Endodermal cell (in vitro differentiated cells): Measurements from ENCODE around the gene BICD2. TPM values are rescaled to one million over a fixed set of nuclear protein-coding genes. Genes with fewer than 3 reads are reported as not detected.

ENCODE experiments used
- DNase-seq: peaks from one replicate; pipeline ENCODE4 v3.0.0-alpha.2; 2017
- H3K27ac ChIP-seq: 2 replicates; pipeline ENCODE4 v1.5.1; 2013; ENCODE audit warnings: mild to moderate bottlenecking, low read depth, low read length, moderate library complexity
- H3K27me3 ChIP-seq: 2 replicates; pipeline ENCODE4 v1.6.1; 2013; ENCODE audit warnings: mild to moderate bottlenecking, low read length, moderate library complexity; ENCODE audit not compliant: insufficient read depth, control insufficient read depth, poor library complexity, severe bottlenecking
- H3K36me3 ChIP-seq: 2 replicates; pipeline ENCODE4 v1.7.0; 2013; ENCODE audit warnings: mild to moderate bottlenecking, low read length, moderate library complexity; ENCODE audit not compliant: control insufficient read depth, insufficient read depth
- H3K4me1 ChIP-seq: one replicate; pipeline ENCODE4 v1.7.0; 2013; ENCODE audit warnings: low read length; ENCODE audit not compliant: control insufficient read depth, insufficient read depth
- H3K4me3 ChIP-seq: 2 replicates; pipeline ENCODE4 v1.5.1; 2013; ENCODE audit warnings: mild to moderate bottlenecking, low read length, moderate library complexity
- H3K9ac ChIP-seq: 2 replicates; pipeline ENCODE4 v1.6.1; 2013; ENCODE audit warnings: mild to moderate bottlenecking, low read length, moderate library complexity; ENCODE audit not compliant: poor library complexity, severe bottlenecking; ENCODE audit errors: extremely low read depth
- H3K9me3 ChIP-seq: 2 replicates; pipeline ENCODE4 v1.6.1; 2013; ENCODE audit warnings: mild to moderate bottlenecking, low read length, moderate library complexity; ENCODE audit not compliant: control insufficient read depth
- H3K27ac Mint-ChIP-seq: 2 replicates; pipeline ENCODE4 v1.8.0; 2020; ENCODE audit warnings: mixed read lengths
- H3K27me3 Mint-ChIP-seq: 2 replicates; pipeline ENCODE4 v1.8.0; 2021; ENCODE audit warnings: mild to moderate bottlenecking, mixed read lengths; ENCODE audit not compliant: insufficient read depth
- H3K36me3 Mint-ChIP-seq: 2 replicates; pipeline ENCODE4 v1.8.0; 2020; ENCODE audit warnings: low read depth, mixed read lengths
- H3K4me1 Mint-ChIP-seq: 2 replicates; pipeline ENCODE4 v1.8.0; 2020; ENCODE audit warnings: mixed read lengths
- H3K4me3 Mint-ChIP-seq: 2 replicates; pipeline ENCODE4 v1.8.0; 2020; ENCODE audit warnings: mild to moderate bottlenecking, moderate library complexity, mixed read lengths
- H3K9me3 Mint-ChIP-seq: 2 replicates; pipeline ENCODE4 v1.8.0; 2020; ENCODE audit warnings: mild to moderate bottlenecking, mixed read lengths
- CTCF ChIP-seq: fragments of 200-600 bp; sonication (generic); conservative IDR thresholded peaks from 2 replicates; pipeline ENCODE4 v1.5.0; 2021; ENCODE audit warnings: antibody characterized with exemption, mild to moderate bottlenecking
- WGBS, 2 experiments: methylation state at CpG; one replicate each; pipeline versions ENCODE4 v1.1.5 to v1.1.7; 2013; ENCODE audit warnings: missing lambda C conversion rate in 2 of 2, mixed read lengths in 1 of 2; ENCODE audit not compliant: insufficient coverage in 1 of 2, insufficient read length in 1 of 2; 5-methylcytosine and 5-hydroxymethylcytosine counted together
- total RNA-seq, 2 donors: library from RNA; stranded (reverse); fragmentation: NEBNext Ultra II Directional in 1 of 2; extraction: Animal tissue kit (Norgen Biotek cat#: 25700) in 1 of 2; gene quantifications; 2 replicates in 1 of 2; 3 replicates in 1 of 2; pipeline ENCODE4 v1.2.1, GENCODE V29; 2021

BICD2 gene
- total RNA-seq, 2 donors from 2014 or later = 20.7 to 20.9 TPM

GRCh38 chr9:92739346-92739970, 25.2 kb downstream of the BICD2 start:
- no peak overlapping the region for H3K9ac ChIP-seq
- H3K4me1 ChIP-seq = no peaks in the 10 kb centered on the region
- H3K27me3 ChIP-seq = no peaks in the 10 kb centered on the region
- H3K4me3 ChIP-seq = no peak overlapping the region
- Mint-ChIP-seq H3K27ac (no peak overlapping the region), H3K27me3 (no peaks in the 10 kb centered on the region), H3K9me3 (no peaks in the 10 kb centered on the region), H3K36me3 (no peaks in the 10 kb centered on the region), H3K4me3 (no peak overlapping the region), H3K4me1 (peaks cover 23% of the 10 kb centered on the region)
- no peak for TF ChIP-seq CTCF
- no peaks in the 10 kb centered on the region for H3K9me3 ChIP-seq
- WGBS, 2 experiments = 95 to 96% methylated on average over 8 to 11 of the region's 11 CpGs
- peak; percentile 37 for DNase-seq
- no peaks in the 10 kb centered on the region for H3K36me3 ChIP-seq
- no peak overlapping the region for H3K27ac ChIP-seq

- peaks cover 23% of the 10 kb centered on the region for H3K4me1 Mint-ChIP-seq
- no peaks in the 10 kb centered on the region for H3K36me3 Mint-ChIP-seq
- no peaks in the 10 kb centered on the region for H3K27me3 Mint-ChIP-seq
- no peaks in the 10 kb centered on the region for H3K4me1 ChIP-seq
- no peak for TF ChIP-seq CTCF
- H3K27ac Mint-ChIP-seq = no peak overlapping the region
- no peaks in the 10 kb centered on the region for H3K36me3 ChIP-seq
- no peak overlapping the region for H3K27ac ChIP-seq
- no peak overlapping the region for H3K9ac ChIP-seq
- H3K27me3 ChIP-seq = no peaks in the 10 kb centered on the region
- no peak overlapping the region for H3K4me3 ChIP-seq
- no peaks in the 10 kb centered on the region for H3K9me3 ChIP-seq
- H3K4me3 Mint-ChIP-seq = no peak overlapping the region
- no peaks in the 10 kb centered on the region for H3K9me3 Mint-ChIP-seq
- DNase-seq = peak; percentile 37
- 83 to 91% methylated on average over 2 to 5 of the region's 5 CpGs for WGBS, 2 experiments
Measured at GRCh38 chr9:92738661-92739081, 26.0 kb downstream of the BICD2 start.

GRCh38 chr9:92737611-92738299, 26.9 kb downstream of the BICD2 start:
- Histone ChIP-seq H3K9me3 (no peaks in the 10 kb centered on the region), H3K4me1 (no peaks in the 10 kb centered on the region), H3K4me3 (no peak overlapping the region), H3K9ac (no peak overlapping the region), H3K27ac (no peak overlapping the region), H3K36me3 (no peaks in the 10 kb centered on the region), H3K27me3 (no peaks in the 10 kb centered on the region)
- peaks cover 23% of the 10 kb centered on the region for H3K4me1 Mint-ChIP-seq
- DNase-seq = no peak
- H3K27me3 Mint-ChIP-seq = no peaks in the 10 kb centered on the region
- H3K27ac Mint-ChIP-seq = no peak overlapping the region
- WGBS, 2 experiments = 84 to 92% methylated on average over 6 to 13 of the region's 13 CpGs
- no peaks in the 10 kb centered on the region for H3K9me3 Mint-ChIP-seq
- no peaks in the 10 kb centered on the region for H3K36me3 Mint-ChIP-seq
- no peak for TF ChIP-seq CTCF
- no peak overlapping the region for H3K4me3 Mint-ChIP-seq
